ENCODE measurements around the gene OBSCN.

Gene OBSCN

DNA sequence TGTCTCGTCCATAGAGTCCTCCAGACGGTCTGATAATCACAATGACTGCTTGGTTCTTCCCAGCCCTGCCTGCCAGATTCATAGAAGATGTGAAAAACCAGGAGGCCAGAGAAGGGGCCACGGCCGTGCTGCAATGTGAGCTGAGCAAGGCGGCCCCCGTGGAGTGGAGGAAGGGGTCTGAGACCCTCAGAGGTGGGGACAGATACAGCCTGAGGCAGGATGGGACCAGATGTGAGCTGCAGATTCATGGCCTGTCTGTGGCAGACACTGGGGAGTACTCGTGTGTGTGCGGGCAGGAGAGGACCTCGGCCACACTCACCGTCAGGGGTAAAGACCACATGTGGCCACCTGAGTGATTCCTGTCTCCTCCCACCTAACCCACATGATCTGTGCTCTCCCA is 86.9 kb downstream of the OBSCN start:
- DNase-seq = no peak

DNA sequence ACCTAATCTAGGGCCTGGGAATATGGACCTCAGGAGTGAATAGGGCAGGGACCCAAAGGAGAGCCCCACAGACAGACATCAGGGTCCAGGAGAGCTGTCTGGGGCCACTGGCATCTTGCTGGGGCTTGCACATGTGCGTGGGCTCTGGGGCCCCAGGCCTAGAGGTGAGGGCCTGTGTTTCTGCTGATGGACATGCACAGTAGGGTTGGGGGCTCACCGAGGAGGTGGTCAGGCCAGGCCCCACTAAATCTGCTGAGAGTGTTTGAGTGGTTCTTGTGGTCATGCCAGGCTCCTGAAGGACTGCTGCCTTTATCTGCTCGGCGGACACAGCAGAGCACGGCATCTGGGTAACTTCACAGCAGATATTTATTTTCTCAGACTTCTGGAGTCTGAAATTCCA is 87.4 kb downstream of the OBSCN start:
- DNase-seq = no peak

DNA sequence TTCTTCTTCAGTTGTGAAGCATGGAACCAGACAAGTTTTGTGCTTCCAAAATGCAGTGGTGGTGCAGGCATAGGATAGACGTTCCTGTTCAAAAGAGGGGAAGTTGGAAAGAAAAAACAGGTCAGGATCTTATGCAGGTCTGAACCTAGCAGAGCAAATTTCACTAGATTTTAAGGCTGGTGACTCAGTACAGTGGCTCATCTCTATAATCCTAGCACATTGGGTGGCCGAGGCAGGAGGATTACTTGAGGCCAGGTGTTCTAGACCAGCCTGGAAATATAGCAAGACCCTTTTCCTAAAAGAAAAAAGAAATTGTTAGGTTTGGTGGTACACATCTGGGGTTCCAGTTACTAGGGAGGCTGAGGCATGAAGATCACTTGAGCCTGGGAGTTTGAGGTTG is 88.1 kb downstream of the OBSCN start:
- DNase-seq = no peak

DNA sequence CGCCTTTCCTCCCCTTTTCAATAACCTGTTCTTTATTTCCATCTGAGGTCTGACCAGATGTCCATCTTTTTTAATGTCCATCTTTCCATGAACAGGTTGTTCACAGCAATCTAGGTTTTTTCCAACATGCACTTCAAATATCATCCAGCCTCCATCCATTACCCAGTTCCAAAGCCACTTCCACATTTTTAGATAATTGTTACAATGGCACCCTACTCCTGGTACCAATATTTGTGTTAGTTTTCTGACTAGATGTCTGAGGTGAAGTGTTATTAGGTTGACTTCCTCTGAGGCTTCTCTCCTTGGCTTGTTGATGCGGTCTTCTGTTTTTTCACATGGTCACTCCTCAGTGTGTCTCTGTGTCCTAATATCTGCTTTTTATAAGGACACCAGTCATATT is 89.4 kb downstream of the OBSCN start:
- no peak for DNase-seq

DNA sequence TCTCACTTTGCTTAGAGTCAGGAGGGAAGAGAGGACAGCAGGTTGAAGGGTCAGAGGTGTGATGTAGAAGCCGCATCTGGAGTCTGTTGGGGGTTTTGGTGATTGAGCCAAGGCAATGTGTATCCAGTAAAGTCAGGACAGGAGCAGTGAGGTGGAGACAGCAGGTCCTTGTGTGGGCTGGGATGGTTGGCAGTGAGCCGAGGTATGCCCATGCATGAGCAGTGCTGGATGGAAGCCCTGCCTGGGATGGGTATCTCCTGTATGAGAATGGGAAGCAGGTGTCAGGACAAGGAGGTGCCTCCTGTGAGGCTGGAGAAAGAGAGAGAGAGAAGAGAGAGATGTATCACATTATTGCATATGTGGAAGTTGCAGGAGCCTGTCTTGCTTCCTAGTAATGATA is 90.0 kb downstream of the OBSCN start:
- DNase-seq = no peak

DNA sequence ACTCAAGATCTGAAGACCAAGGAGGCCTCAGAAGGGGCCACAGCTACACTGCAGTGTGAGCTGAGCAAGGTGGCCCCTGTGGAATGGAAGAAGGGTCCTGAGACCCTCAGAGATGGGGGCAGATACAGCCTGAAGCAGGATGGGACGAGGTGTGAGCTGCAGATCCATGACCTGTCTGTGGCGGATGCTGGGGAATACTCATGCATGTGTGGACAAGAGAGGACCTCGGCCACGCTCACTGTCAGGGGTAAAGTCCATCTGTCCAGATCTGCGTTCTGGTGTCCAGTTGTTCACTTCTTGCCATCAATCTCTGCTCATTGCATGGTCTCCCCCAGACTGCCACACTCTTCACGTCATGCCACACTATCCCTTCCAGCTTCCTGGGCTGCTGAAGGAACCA is 90.6 kb downstream of the OBSCN start:
- no peak for DNase-seq

DNA sequence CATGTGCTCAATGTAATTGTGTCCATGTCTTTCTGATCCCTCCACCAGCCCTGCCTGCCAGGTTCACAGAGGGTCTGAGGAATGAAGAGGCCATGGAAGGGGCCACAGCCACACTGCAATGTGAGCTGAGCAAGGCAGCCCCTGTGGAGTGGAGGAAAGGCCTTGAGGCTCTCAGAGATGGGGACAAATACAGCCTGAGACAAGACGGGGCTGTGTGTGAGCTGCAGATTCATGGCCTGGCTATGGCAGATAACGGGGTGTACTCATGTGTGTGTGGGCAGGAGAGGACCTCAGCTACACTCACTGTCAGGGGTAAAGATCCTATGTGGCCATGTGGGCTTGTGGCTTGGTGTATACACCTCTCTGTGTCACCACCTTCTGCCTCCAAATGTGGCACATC is 91.4 kb downstream of the OBSCN start:
- no peak for DNase-seq

DNA sequence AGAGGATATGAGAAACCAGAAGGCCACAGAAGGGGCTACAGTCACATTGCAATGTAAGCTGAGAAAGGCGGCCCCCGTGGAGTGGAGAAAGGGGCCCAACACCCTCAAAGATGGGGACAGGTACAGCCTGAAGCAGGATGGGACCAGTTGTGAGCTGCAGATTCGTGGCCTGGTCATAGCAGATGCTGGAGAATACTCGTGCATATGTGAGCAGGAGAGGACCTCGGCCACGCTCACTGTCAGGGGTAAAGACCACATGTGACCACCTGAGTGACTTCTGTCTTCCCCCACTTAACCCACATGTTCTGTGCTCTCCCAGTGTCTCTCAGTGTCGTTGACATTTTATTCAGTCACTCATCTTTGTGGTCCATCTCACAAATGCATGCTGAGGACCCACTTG is 92.1 kb downstream of the OBSCN start:
- no peak for DNase-seq

DNA sequence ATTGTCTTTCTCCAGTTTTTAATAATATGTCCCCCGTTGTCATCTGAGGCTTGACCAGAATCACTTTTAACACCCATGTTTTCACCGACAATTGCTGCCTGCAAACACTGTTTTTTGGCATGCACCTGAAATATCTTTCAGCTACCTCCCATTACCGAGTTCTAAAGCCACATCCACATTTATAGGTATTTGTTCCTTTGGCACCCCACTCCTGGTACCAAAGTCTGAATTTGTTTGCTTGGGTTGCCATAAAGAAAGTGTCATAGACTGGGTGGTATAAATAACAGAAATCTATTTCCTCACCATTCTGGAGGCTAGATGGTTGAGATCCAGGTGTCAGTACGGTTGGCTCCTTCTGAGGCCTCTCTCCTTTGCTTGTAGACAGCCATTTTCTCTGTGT is 94.2 kb downstream of the OBSCN start:
- no peak for DNase-seq

DNA sequence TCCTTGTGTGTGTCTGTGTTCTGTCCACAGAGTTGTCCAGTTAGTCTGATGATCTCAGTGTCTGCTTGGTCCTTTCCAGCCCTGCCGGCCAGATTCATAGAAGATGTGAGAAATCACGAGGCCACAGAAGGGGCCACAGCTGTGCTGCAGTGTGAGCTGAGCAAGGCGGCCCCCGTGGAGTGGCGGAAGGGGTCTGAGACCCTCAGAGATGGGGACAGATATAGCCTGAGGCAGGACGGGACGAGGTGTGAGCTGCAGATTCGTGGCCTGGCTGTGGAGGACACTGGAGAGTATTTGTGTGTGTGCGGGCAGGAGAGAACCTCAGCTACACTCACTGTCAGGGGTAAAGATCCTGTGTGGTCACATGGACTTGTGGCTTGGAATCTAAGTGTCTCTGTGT is 95.8 kb downstream of the OBSCN start:
- DNase-seq = no peak

DNA sequence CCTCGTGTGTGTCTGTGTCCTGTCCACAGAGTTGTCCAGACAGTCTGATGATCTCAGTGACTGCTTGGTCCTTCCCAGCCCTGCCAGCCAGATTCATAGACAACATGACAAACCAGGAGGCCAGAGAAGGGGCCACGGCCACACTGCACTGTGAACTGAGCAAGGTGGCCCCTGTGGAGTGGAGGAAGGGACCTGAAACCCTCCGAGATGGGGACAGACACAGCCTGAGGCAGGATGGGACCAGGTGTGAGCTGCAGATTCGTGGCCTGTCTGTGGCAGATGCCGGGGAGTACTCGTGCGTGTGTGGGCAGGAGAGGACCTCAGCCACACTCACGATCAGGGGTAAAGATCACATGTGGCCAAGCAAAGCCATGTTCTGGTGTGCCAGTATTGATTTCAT is 96.4 kb downstream of the OBSCN start:
- DNase-seq = no peak

DNA sequence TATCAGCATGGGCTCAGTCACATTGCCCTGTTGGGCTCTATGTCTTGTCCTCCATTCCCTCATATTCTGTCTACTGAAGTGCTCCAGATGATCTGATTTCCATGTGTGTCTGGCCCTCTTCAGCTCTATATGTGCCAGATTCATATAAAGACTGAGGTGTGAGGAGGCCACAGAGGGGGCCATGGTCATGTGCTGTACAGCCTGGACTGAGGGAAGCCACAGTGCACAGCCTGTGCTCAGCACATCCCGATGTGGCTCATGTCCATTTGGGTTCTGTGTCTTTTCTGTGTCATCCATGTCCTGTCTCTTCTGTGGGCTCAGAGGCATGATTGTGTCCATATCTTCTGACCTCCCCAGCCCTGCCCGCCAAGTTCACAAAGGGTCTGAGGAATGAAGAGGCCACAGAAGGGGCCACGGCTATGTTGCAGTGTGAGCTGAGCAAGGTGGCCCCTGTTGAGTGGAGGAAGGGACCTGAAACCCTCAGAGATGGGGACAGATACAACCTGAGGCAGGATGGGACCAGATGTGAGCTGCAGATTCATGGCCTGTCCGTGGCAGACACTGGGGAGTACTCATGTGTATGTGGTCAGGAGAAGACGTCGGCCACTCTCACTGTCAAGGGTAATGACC is 97.0 kb downstream of the OBSCN start:
- DNase-seq = no peak

DNA sequence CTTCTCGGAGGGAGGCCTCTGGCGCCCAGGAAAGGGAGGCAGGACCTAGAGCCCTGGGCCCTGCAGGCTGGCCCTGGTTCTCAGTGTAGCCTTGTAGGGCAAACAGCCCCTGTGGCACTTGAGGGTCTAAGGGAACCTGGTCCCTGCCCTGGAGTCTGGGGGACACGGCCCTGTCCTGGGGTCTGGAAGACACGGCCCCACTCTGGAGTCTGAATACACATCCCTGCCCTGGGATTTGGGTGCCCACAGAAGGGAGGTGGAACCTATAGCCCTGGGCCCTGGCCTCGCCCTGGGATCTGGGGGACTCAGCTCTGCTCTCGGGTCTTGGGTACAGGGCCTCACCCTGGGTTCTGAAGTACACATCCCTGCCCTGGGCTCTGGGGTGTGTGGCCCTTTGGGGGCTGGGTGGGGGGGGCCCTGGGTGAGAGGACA is 97.9 kb downstream of the OBSCN start:
- DNase-seq = no peak

DNA sequence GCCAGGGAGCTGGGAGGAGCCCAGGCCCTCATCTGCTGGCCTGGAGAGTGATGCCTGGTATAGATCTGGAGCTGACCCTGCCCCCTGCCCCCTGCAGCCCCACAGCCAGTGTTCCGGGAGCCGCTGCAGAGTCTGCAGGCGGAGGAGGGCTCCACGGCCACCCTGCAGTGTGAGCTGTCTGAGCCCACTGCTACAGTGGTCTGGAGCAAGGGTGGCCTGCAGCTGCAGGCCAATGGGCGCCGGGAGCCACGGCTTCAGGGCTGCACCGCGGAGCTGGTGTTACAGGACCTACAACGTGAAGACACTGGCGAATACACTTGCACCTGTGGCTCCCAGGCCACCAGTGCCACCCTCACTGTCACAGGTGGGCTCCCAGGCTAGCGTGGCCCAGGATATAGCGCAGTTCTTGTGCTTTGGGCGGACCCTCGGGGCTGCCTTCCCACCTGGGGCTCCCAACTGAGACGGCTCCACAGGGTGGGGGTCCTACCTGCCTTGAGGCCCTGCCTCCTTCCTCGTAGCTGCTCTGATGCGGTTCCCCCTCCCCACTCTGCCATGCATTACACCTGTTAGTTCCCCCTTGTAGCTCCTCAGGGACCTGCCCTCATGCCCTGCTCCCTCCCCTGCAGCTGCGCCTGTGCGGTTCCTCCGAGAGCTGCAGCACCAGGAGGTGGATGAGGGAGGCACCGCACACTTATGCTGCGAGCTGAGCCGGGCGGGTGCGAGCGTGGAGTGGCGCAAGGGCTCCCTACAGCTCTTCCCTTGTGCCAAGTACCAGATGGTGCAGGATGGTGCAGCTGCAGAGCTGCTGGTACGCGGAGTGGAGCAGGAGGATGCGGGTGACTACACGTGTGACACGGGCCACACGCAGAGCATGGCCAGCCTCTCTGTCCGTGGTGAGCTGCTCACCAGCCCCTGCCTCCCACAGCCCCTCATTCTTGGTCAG is 98.7 kb downstream of the OBSCN start:
- DNase-seq = peak; percentile 68

DNA sequence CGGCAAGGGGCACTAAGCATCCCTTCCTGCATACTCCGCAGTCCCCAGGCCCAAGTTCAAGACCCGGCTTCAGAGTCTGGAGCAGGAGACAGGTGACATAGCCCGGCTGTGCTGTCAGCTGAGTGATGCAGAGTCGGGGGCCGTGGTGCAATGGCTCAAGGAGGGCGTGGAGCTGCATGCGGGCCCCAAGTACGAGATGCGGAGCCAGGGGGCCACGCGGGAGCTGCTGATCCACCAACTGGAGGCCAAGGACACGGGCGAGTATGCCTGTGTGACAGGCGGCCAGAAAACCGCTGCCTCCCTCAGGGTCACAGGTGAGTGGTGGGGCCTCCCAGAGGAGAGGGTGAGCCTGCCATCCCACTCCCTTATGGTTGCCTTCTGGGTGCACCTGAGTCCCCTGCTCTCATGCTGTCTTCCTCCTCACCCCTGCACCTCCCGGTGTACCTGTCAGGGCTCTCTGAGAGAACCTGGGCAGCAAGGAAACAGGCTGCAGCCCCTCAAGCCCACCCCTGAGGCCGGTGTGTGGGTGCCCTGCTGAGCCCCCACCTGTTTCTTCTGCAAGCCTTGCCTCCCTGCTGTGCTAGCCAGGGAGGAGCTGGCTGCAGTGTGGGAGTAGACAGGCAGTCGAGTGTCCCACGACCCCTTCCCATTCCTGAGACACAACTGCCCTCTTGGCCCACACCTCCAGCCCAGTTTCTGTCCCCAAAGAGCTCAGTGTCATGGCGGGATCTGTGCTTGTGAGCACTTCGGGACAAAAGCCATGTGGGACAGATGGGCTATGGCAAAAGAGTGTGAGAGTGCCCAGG is 99.6 kb downstream of the OBSCN start:
- peak; percentile 24 for DNase-seq

DNA sequence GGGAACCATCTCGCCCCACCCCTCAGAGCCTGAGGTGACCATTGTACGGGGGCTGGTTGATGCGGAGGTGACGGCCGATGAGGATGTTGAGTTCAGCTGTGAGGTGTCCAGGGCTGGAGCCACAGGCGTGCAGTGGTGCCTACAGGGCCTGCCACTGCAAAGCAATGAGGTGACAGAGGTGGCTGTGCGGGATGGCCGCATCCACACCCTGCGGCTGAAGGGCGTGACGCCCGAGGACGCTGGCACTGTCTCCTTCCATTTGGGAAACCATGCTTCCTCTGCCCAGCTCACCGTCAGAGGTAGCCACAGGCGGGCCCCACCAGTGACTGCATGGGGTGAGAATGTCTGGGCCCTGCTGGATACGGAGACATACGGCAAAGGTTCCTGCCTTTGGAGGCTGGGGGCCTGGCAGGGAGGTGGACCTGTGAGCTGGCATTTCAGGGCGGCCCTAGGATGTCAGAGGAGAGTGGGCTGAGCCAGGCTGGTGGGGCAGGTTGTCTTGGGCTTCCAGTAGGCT is 100.3 kb downstream of the OBSCN start:
- DNase-seq = no peak

DNA sequence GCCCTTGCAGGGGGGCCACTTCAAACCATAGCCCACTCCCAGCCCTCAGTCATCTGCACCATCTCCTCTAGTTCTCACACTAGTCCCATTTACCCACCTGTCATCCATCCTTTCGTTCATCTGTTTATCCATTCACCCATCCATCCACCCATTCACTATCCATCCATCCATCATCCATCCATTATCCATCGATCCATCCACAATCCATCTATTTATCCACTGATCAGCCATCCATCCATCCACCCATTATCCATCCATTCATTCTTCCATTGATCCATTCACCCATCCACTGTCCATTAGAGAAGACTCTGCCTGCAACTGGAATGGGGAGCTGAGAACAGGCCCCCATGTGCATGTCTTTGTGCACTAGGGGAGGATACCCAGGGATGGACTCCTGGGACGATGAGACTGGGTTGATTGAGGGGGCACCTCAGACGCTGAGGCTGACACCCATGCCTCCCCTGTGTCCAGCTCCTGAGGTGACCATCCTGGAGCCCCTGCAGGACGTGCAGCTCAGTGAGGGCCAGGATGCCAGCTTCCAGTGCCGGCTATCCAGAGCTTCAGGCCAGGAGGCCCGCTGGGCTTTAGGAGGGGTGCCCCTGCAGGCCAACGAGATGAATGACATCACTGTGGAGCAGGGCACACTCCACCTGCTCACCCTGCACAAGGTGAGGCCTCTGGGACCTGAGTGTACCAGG is 100.9 kb downstream of the OBSCN start:
- no peak for DNase-seq

DNA sequence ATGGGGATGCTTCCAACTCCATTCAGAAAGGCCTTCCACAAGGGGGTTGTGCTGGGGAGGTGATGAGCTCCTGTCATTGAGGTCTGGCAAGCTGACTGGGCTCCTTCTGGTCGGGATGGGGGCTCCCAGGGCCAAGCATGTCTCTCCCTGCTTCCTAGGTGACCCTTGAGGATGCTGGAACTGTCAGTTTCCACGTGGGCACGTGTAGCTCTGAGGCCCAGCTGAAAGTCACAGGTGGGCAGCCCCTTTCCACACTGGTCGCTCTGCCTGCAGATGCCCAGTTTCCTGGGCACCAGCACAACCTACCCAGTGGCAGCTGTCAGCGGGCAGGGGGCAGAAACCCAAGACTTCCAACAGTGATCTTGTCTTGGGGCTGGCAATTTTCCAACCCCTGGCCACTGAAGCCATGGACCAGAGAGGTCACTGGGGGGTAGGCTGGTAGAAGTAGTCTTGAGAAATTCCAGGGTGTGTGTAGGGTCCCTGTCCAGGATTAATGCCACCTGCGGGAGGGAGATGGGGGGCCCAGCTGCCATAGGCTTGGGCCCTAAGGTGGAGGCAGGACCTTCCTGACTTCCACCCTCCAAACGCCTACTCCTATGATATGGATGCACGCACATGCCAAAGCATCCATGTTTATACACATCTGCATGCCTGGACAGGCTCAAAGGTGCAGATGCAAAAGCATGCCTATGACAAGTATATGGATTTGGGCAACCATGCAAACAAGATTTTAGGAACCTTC is 101.7 kb downstream of the OBSCN start:
- DNase-seq = no peak

DNA sequence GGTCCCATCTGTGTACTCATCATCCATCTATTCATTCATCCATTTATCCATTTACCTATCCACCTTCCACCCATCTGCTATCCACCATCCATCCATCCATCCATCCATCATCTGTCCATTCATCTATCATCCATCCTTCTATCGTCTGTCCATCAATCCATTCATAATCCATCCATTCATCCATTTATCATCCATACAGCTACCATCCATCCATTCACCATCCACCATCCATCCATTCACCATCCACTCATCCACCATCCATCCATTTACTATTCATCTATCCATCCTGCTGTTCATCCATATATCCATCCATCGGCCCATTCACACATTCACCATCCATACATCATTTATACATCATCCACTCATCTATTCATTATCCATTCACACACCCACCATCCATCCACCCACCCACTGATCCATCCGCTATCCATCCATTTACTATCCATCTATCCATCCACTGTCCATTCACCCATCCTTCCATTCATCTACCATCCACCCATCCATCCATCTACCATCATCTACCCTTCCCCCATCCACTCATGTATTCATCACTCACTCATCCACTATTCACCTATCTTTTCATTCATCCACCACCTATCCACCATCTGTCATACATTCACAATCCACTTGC is 102.4 kb downstream of the OBSCN start:
- DNase-seq = no peak

DNA sequence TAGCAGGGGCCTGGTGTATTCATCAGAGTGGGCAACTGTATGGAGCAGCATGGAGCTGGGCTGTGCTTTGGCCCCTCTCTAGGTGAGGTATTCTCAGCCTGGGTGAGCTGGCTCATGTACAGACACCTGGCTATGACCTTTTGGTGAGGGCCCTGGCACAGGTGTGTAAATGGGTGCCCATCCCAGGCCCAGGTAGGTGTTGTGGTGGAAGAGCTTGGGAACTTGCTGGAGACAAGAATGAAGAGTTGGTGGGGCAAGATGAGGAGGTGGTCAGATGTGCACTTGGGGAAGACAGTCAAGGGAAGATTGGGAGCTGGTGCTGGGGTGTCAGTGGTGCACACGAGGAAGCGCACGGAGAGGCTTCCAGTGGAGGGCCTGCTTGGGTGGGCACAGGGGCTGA is 103.2 kb downstream of the OBSCN start:
- DNase-seq = no peak

DNA sequence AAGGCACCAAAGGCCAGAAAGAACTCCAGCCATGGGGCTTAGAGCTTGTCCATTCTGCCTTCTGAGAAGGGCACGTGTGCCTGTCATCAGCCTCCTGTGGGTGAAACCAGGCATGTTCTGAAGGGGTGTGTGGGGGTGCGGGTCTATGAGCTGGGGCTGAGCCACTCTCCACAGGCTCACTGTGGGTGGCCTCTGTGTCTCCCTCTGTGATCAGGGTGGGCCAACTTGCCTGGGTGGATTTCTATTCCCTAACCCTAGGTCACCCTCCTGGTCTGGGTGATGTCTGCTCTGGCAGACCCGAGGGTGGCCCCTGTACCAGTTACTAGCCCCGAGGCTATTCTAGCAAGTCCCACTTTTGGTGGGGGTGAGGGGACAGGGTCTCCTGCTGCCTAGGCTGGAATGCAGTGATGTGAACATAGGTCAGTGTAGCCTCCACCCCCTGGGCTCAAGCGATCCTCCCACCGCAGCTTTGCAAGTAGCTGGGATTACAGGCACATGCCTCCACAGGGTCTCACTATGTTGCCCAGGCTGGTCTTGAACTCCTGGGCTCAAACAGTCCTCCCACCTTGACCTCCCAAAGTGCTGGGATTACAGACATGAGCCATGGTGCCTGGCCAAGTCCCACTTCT is 104.4 kb downstream of the OBSCN start:
- DNase-seq = no peak
